ENCODE measurements around the gene MCM10.

DNA sequence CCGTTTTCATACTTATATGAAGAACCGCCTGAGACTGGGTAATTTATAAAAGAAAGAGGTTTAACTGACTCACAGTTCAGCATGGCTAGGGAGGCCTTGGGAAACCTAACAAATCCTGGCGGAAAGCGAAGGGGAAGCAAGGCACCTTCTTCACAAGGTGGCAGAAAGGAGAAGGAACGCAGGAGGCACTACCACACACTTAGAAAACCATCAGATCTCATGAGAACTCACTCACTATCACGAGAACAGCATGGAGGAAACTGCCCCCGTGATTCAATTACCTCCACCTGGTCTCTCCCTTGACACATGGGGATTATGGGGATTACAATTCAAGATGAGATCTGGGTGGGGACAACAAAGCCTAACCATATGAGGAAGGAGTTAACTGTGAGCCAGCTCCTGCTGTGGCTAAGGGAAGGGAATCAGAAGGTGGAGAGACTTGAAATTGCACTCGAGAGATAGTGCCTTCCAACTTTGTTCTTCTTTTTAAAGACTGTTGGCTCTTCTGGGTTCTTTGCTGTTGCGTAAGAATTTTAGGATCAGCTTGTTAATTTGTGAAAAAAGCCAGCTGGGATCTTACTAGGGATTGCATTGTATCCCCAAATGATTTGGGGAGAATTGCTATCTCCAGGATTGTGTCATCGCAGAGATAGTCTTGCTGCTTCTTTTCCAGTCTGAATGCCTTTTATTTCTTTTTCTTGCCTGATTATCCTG, 40.4 kb upstream of the MCM10 start:
- TF ChIP-seq, protein P1, sequence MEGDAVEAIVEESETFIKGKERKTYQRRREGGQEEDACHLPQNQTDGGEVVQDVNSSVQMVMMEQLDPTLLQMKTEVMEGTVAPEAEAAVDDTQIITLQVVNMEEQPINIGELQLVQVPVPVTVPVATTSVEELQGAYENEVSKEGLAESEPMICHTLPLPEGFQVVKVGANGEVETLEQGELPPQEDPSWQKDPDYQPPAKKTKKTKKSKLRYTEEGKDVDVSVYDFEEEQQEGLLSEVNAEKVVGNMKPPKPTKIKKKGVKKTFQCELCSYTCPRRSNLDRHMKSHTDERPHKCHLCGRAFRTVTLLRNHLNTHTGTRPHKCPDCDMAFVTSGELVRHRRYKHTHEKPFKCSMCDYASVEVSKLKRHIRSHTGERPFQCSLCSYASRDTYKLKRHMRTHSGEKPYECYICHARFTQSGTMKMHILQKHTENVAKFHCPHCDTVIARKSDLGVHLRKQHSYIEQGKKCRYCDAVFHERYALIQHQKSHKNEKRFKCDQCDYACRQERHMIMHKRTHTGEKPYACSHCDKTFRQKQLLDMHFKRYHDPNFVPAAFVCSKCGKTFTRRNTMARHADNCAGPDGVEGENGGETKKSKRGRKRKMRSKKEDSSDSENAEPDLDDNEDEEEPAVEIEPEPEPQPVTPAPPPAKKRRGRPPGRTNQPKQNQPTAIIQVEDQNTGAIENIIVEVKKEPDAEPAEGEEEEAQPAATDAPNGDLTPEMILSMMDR (IDR thresholded peaks at IDR 0.05), result no peak
- TF ChIP-seq EP300 (IDR thresholded peaks at IDR 0.05) (peak in 1 of 2 donors; percentile 67), POLR2A (IDR thresholded peaks at IDR 0.05) (no peak)

Measured in tibial nerve (tissue), 4 donors.